Thoracic aorta (tissue), 2 donors: ENCODE data around the gene SARM1. TPM values are rescaled to one million over a fixed set of nuclear protein-coding genes. Genes with fewer than 3 reads are reported as not detected.
"Not testable (repeated sequence)": the region's sequence is repeated elsewhere in the genome, so short reads cannot be mapped to it uniquely, and the experiment has no call there.

Experiments used
- ATAC-seq: fragments of 150-250 bp; one replicate; pipeline ENCODE4 v1.8.0; 2017; ENCODE audit warnings: low read depth; ENCODE audit not compliant: insufficient number of reproducible peaks, low FRiP score
- DNase-seq: peaks from one replicate; pipeline ENCODE4 v3.0.0-alpha.2; 2020; ENCODE audit warnings: low spot score
- H3K27ac ChIP-seq, 2 donors: fragments of 200-600 bp; sonication (generic); 1 replicate in 1 of 2; 2 replicates in 1 of 2; pipeline ENCODE4 v1.5.1; 2016; ENCODE audit warnings: mild to moderate bottlenecking in 2 of 2, moderate library complexity in 2 of 2
- H3K27me3 ChIP-seq: fragments of 200-600 bp; sonication (generic); replicated peaks from 2 replicates; pipeline ENCODE4 v1.6.0; 2016; ENCODE audit warnings: mild to moderate bottlenecking; ENCODE audit not compliant: insufficient read depth
- H3K36me3 ChIP-seq: fragments of 200-600 bp; sonication (generic); one replicate; pipeline ENCODE4 v1.5.1; 2016
- H3K4me1 ChIP-seq, 2 donors: fragments of 200-600 bp; sonication (generic); 1 replicate in 1 of 2; 2 replicates in 1 of 2; pipeline versions ENCODE4 v1.5.1 to v1.6.0; 2016; ENCODE audit warnings: low read depth in 2 of 2, mild to moderate bottlenecking in 1 of 2; ENCODE audit not compliant: control insufficient read depth in 1 of 2
- H3K4me3 ChIP-seq: fragments of 200-600 bp; sonication (generic); 2 replicates; pipeline ENCODE4 v1.5.1; 2016; ENCODE audit warnings: mild to moderate bottlenecking
- H3K9me3 ChIP-seq: fragments of 200-600 bp; sonication (generic); 2 replicates; pipeline ENCODE4 v1.5.1; 2016
- CTCF ChIP-seq: fragments of 200-600 bp; sonication (generic); IDR thresholded peaks from one replicate; pipeline ENCODE4 v1.5.1; 2019; ENCODE audit warnings: antibody characterized with exemption
- total RNA-seq, 2 donors: library from RNA; depleted of rRNA; stranded (reverse); fragments of >200 nt; gene quantifications; one replicate each; pipeline versions ENCODE4 v1.1.0 to v1.2.3, GENCODE V29; 2016

The SARM1 gene
- total RNA-seq, 2 donors from 2014 or later = 19.5 to 24.1 TPM

- Histone ChIP-seq H3K27me3 (peaks cover 4% of the 10 kb centered on the region), H3K9me3 (no peaks in the 10 kb centered on the region), H3K4me3 (no peak overlapping the region), H3K4me1 (no peaks in the 10 kb centered on the region), H3K27ac (no peak overlapping the region), H3K36me3 (no peaks in the 10 kb centered on the region)
- no peak for DNase-seq
- no peak for TF ChIP-seq CTCF
- ATAC-seq = no peak
Observed at GRCh38 chr17:28433721-28434120, 62.2 kb downstream of the SARM1 start.

GRCh38 chr17:28434326-28434725 lies 62.8 kb downstream of the SARM1 start:
- H3K36me3 ChIP-seq, H3K4me3 ChIP-seq, H3K9me3 ChIP-seq, DNase-seq, ATAC-seq, H3K4me1 ChIP-seq, H3K27me3 ChIP-seq, H3K27ac ChIP-seq: not testable (repeated sequence)

GRCh38 chr17:28443901-28444638 lies 72.6 kb downstream of the SARM1 start:
- H3K36me3 ChIP-seq = no peaks in the 10 kb centered on the region
- no peak for DNase-seq
- H3K27ac ChIP-seq = no peak overlapping the region
- H3K4me3 ChIP-seq = no peak overlapping the region
- no peaks in the 10 kb centered on the region for H3K9me3 ChIP-seq
- no peaks in the 10 kb centered on the region for H3K27me3 ChIP-seq
- no peak for TF ChIP-seq CTCF
- H3K4me1 ChIP-seq = no peaks in the 10 kb centered on the region
- no peak for ATAC-seq

GRCh38 chr17:28446716-28447395 lies 75.4 kb downstream of the SARM1 start:
- Histone ChIP-seq H3K9me3 (no peaks in the 10 kb centered on the region), H3K27me3 (no peaks in the 10 kb centered on the region), H3K4me3 (no peak overlapping the region), H3K27ac (no peak overlapping the region), H3K36me3 (no peaks in the 10 kb centered on the region), H3K4me1 (no peaks in the 10 kb centered on the region)
- DNase-seq (no peak), ATAC-seq (no peak)
- no peak for TF ChIP-seq CTCF

- no peaks in the 10 kb centered on the region for H3K4me1 ChIP-seq
- no peak for DNase-seq
- no peaks in the 10 kb centered on the region for H3K36me3 ChIP-seq
- no peak for ATAC-seq
- H3K4me3 ChIP-seq = no peak overlapping the region
- no peak overlapping the region for H3K27ac ChIP-seq
- H3K9me3 ChIP-seq = no peaks in the 10 kb centered on the region
- H3K27me3 ChIP-seq = no peaks in the 10 kb centered on the region
- no peak for TF ChIP-seq CTCF
Observed at GRCh38 chr17:28447396-28447760, 75.9 kb downstream of the SARM1 start.
